ENCODE results near the gene DEAF1.

DNA sequence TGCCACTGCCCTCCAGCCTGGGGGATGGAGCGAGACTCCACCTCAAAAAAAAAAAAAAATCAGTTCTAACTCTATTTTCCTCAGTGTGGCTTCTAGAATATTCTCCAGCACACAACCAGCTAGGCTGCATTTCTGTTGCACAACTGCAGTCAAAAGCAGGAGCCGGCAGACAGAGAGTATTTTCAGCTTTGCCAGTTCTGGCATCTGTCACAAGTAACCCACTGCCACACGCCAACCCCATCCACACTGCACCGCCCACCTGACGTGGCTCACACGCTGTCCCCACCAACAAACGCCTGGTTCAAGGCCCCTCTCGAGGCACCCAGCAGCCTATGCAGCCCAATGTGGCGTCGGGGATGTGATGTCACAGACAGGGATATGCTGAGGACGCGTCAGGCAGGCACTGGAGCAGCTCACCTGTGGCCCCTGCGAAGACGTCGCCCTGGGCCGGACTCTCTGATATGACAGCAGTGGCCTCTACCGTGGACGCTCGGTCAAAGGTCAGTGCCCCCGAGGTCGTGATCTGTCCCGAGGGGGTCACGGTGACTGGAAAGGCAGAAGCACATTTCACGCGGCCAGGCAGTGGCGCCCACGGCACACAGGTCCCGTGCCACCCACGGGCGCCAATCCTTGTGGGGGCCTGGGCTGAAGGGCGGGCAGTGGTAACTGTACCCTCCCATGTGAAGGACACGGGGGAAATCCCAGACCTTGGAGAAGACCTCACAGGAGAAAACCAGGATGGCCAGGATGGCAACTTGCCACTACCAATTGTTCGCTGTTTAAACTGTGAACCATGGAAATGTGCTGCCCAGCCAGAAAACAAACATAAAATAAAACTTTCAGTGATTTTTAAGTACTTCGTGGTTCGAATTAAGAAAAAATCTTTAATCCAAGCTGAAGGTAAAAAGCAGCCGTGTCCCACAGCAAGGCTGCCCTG lies 15.5 kb downstream of the DEAF1 start:
- TF ChIP-seq, protein P1, sequence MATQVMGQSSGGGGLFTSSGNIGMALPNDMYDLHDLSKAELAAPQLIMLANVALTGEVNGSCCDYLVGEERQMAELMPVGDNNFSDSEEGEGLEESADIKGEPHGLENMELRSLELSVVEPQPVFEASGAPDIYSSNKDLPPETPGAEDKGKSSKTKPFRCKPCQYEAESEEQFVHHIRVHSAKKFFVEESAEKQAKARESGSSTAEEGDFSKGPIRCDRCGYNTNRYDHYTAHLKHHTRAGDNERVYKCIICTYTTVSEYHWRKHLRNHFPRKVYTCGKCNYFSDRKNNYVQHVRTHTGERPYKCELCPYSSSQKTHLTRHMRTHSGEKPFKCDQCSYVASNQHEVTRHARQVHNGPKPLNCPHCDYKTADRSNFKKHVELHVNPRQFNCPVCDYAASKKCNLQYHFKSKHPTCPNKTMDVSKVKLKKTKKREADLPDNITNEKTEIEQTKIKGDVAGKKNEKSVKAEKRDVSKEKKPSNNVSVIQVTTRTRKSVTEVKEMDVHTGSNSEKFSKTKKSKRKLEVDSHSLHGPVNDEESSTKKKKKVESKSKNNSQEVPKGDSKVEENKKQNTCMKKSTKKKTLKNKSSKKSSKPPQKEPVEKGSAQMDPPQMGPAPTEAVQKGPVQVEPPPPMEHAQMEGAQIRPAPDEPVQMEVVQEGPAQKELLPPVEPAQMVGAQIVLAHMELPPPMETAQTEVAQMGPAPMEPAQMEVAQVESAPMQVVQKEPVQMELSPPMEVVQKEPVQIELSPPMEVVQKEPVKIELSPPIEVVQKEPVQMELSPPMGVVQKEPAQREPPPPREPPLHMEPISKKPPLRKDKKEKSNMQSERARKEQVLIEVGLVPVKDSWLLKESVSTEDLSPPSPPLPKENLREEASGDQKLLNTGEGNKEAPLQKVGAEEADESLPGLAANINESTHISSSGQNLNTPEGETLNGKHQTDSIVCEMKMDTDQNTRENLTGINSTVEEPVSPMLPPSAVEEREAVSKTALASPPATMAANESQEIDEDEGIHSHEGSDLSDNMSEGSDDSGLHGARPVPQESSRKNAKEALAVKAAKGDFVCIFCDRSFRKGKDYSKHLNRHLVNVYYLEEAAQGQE (IDR thresholded peaks at IDR 0.05; ENCODE audit: low read depth, low read length): no peak
- no peak for TF ChIP-seq MTA3 (IDR thresholded peaks at IDR 0.05; ENCODE audit: borderline replicate concordance, low read length)
- TF ChIP-seq POLR2A (IDR thresholded peaks at IDR 0.05; ENCODE audit: low read depth, low read length): no peak
- no peak for TF ChIP-seq TCF3 (IDR thresholded peaks at IDR 0.05; ENCODE audit: borderline replicate concordance, insufficient read depth, low read depth, low read length)
- TF ChIP-seq RCOR1 (conservative IDR thresholded peaks at IDR 0.05; ENCODE audit: low read depth, low read length): no peak
- no peak for TF ChIP-seq SIX5 (IDR thresholded peaks at IDR 0.05; ENCODE audit: low read depth, low read length, severe bottlenecking)
- no peak for TF ChIP-seq SMARCA5 (IDR thresholded peaks at IDR 0.05)
- TF ChIP-seq TCF12 (IDR thresholded peaks at IDR 0.05; ENCODE audit: low read depth, low read length): no peak

Data from GM12878 (cell line).